Spleen (tissue), 7 donors: ENCODE data around the gene ELP1.
"Not testable (repeated sequence)": the region's sequence is repeated elsewhere in the genome, so short reads cannot be mapped to it uniquely, and the experiment has no call there.

ENCODE experiments used
- CTCF ChIP-seq, 11 experiments: fragments of 200-600 bp in 7 of 11; fragments of 450-650 bp in 4 of 11; sonication (generic) in 4 of 11; IDR thresholded peaks in 8 of 11; conservative IDR thresholded peaks in 3 of 11; 1 replicate in 7 of 11; 2 replicates in 4 of 11; pipeline versions ENCODE4 v1.4.0 to v1.8.0; 2016 to 2021; ENCODE audit warnings: antibody characterized with exemption in 11 of 11, inconsistent platforms in 4 of 11, mild to moderate bottlenecking in 1 of 11
- POLR2A ChIP-seq, 3 donors: fragments of 450-650 bp; IDR thresholded peaks; one replicate each; pipeline ENCODE4 v1.5.1; 2017; ENCODE audit warnings: antibody characterized with exemption in 3 of 3, mild to moderate bottlenecking in 1 of 3
- POLR2AphosphoS5 ChIP-seq, 3 donors: sonication (generic); formaldehyde crosslinking; IDR thresholded peaks; one replicate each; pipeline ENCODE4 v1.5.1; 2017; ENCODE audit warnings: antibody characterized with exemption in 3 of 3
- donor health status: DM: no; HTN: no; CAD: no; lungs with moderate emphysema.
- donor health status: DM: no; HTN: no; CAD: no.
- donor health status: DM: no; HTN: no; CAD: no.

- TF ChIP-seq CTCF (IDR thresholded peaks at IDR 0.05 in 8 of 11, conservative IDR thresholded peaks at IDR 0.05 in 3 of 11); POLR2A (IDR thresholded peaks at IDR 0.05); POLR2AphosphoS5 (IDR thresholded peaks at IDR 0.05): not testable (repeated sequence)
Measured at GRCh38 chr9:108971392-108971791, 37.5 kb upstream of the ELP1 start.
